B cell (primary cell): ENCODE data around the gene ABCA1. TPM values are rescaled to one million over a fixed set of nuclear protein-coding genes. Genes with fewer than 3 reads are reported as not detected.

Source experiments
- ATAC-seq: fragments of 200-7000 bp; cut with Tn5 transposase; one replicate; pipeline ENCODE4 v1.10.0; 2021; ENCODE audit warnings: low read depth, mild to moderate bottlenecking, moderate number of reproducible peaks, moderate library complexity
- CTCF ChIA-PET: fragments of 350-600 bp; sonication (Branson Sonifier 250); formaldehyde crosslinking; loops from one replicate; lab custom pipeline; 2021; ENCODE audit warnings: antibody characterized with exemption, inconsistent platforms; lab: Charles Lee
- POLR2A ChIA-PET: fragments of 350-600 bp; sonication (Branson Sonifier 250); formaldehyde crosslinking; loops from one replicate; lab custom pipeline; 2021; ENCODE audit warnings: antibody characterized with exemption; lab: Charles Lee
- DNase-seq: peaks from one replicate; pipeline ENCODE4 v3.0.0; 2013
- H2AFZ ChIP-seq: 2 replicates; pipeline ENCODE4 v1.6.1; 2012; ENCODE audit warnings: mild to moderate bottlenecking, low read depth, low read length; ENCODE audit not compliant: insufficient read depth, poor library complexity, severe bottlenecking
- H3K27ac ChIP-seq, 2 donors: 1 replicate in 1 of 2; 2 replicates in 1 of 2; pipeline ENCODE4 v1.5.1; 2012 to 2013; ENCODE audit warnings: low read length in 2 of 2, mild to moderate bottlenecking in 2 of 2, moderate library complexity in 1 of 2
- H3K27me3 ChIP-seq, 4 experiments: fragments of 200-600 bp in 1 of 4; sonication (generic) in 1 of 4; replicated peaks in 1 of 4; 1 replicate in 2 of 4; 2 replicates in 2 of 4; pipeline versions ENCODE4 v1.6.1 to v1.7.0; 2013 to 2016; ENCODE audit warnings: low read length in 3 of 4, mild to moderate bottlenecking in 2 of 4, mixed read lengths in 1 of 4, moderate library complexity in 1 of 4; ENCODE audit not compliant: insufficient read depth in 4 of 4, control insufficient read depth in 3 of 4; ENCODE audit errors: control extremely low read depth in 1 of 4
- H3K36me3 ChIP-seq, 2 experiments: replicated peaks in 1 of 2; 1 replicate in 1 of 2; 2 replicates in 1 of 2; pipeline versions ENCODE4 v1.6.1 to v1.7.1; 2013; ENCODE audit warnings: low read length in 1 of 2; ENCODE audit not compliant: insufficient read depth in 2 of 2, control insufficient read depth in 1 of 2; ENCODE audit errors: control extremely low read depth in 1 of 2, extremely low read depth in 1 of 2
- H3K4me1 ChIP-seq, 2 donors: fragments of 200-600 bp in 1 of 2; sonication (generic) in 1 of 2; 1 replicate in 1 of 2; 2 replicates in 1 of 2; pipeline versions ENCODE4 v1.5.1 to v1.6.1; 2013 to 2017; ENCODE audit warnings: low read length in 2 of 2; ENCODE audit not compliant: control insufficient read depth in 2 of 2, insufficient read depth in 2 of 2
- H3K4me2 ChIP-seq: replicated peaks from 2 replicates; pipeline ENCODE3; 2012; ENCODE audit warnings: mild to moderate bottlenecking, low read depth, low read length; ENCODE audit not compliant: poor library complexity, severe bottlenecking
- H3K4me3 ChIP-seq, 5 experiments: fragments of 200-600 bp in 1 of 5; sonication (generic) in 1 of 5; 1 replicate in 3 of 5; 2 replicates in 2 of 5; pipeline versions ENCODE4 v1.5.1 to v1.7.0; 2011 to 2016; ENCODE audit warnings: low read length in 4 of 5, mild to moderate bottlenecking in 4 of 5, low read depth in 2 of 5, control low read depth in 1 of 5, moderate library complexity in 1 of 5; ENCODE audit not compliant: insufficient read depth in 1 of 5; ENCODE audit errors: control extremely low read depth in 1 of 5, extremely low read depth in 1 of 5
- H3K79me2 ChIP-seq: fragments of 200-600 bp; sonication (generic); one replicate; pipeline ENCODE4 v1.6.0; 2016; ENCODE audit warnings: low read length; ENCODE audit not compliant: control insufficient read depth, insufficient read depth
- H3K9ac ChIP-seq: fragments of 200-600 bp; sonication (generic); 2 replicates; pipeline ENCODE4 v1.6.1; 2017; ENCODE audit warnings: mild to moderate bottlenecking, low read length, moderate library complexity
- H3K9me3 ChIP-seq, 3 donors: one replicate each; pipeline versions ENCODE4 v1.6.1 to v1.7.1; 2013; ENCODE audit warnings: low read length in 2 of 3; ENCODE audit not compliant: control insufficient read depth in 2 of 3, insufficient read depth in 1 of 3; ENCODE audit errors: control extremely low read depth in 1 of 3
- H4K20me1 ChIP-seq: 2 replicates; pipeline ENCODE4 v1.6.0; 2012; ENCODE audit warnings: mild to moderate bottlenecking, low read length; ENCODE audit not compliant: insufficient read depth, control insufficient read depth, poor library complexity, severe bottlenecking
- H3K27ac Mint-ChIP-seq: one replicate; pipeline ENCODE4 v1.8.0; 2021; ENCODE audit warnings: mixed read lengths
- H3K27me3 Mint-ChIP-seq: one replicate; pipeline ENCODE4 v1.8.0; 2021; ENCODE audit warnings: mixed read lengths
- H3K4me1 Mint-ChIP-seq: one replicate; pipeline ENCODE4 v1.8.0; 2021; ENCODE audit warnings: mixed read lengths
- H3K4me3 Mint-ChIP-seq: one replicate; pipeline ENCODE4 v1.8.0; 2021; ENCODE audit warnings: mixed read lengths
- H3K9me3 Mint-ChIP-seq: one replicate; pipeline ENCODE4 v1.8.0; 2022; ENCODE audit warnings: mixed read lengths; ENCODE audit not compliant: insufficient read depth
- CTCF ChIP-seq: fragments of 200-600 bp; IDR thresholded peaks from one replicate; pipeline ENCODE4 v1.8.0; 2022; ENCODE audit warnings: antibody characterized with exemption, mild to moderate bottlenecking
- EZH2 ChIP-seq: IDR thresholded peaks from 2 replicates; pipeline ENCODE4 v1.6.1; 2012; ENCODE audit warnings: borderline replicate concordance, low read depth, mild to moderate bottlenecking, moderate library complexity, low read length; ENCODE audit not compliant: insufficient read depth, poor library complexity, severe bottlenecking
- WGBS: methylation state at CpG from one replicate; pipeline ENCODE4 v1.1.5; 2013; ENCODE audit warnings: missing lambda C conversion rate; ENCODE audit not compliant: insufficient coverage; 5-methylcytosine and 5-hydroxymethylcytosine counted together
- intact Hi-C: fragments of 100-400 bp; cut with micrococcal nuclease; formaldehyde crosslinking; loops from one replicate; pipeline ENCODE4 v1.10.0; 2022
- polyA plus RNA-seq: library from polyadenylated mRNA; depleted of rRNA; stranded (reverse); fragments of >200 nt; gene quantifications from 2 replicates; pipeline ENCODE4 v1.2.3, GENCODE V29; 2012
- total RNA-seq, 2 donors: library from RNA; stranded (reverse); fragments of 120-200 nt in 1 of 2; gene quantifications; 1 replicate in 1 of 2; 2 replicates in 1 of 2; pipeline versions ENCODE4 v1.2.3 to v1.2.4, GENCODE V29; 2013 to 2022

The ABCA1 gene
- total and polyA plus RNA-seq, 2 donors (not counting 1 experiment from before 2014, with no cell fraction given), result 5.2 to 24.0 TPM

GRCh38 chr9:104873489-104873850, 54.5 kb downstream of the ABCA1 start:
- H3K27ac ChIP-seq, result no peak overlapping the region
- no peak overlapping the region for H3K4me2 ChIP-seq
- Mint-ChIP-seq H3K4me1 (peaks cover 24% of the 10 kb centered on the region), H3K9me3 (no peaks in the 10 kb centered on the region), H3K27ac (no peak overlapping the region), H3K4me3 (no peak overlapping the region), H3K27me3 (no peaks in the 10 kb centered on the region)
- intact Hi-C loops, result no loop called here
- peaks cover 7% of the 10 kb centered on the region for H3K79me2 ChIP-seq
- ATAC-seq, result no peak
- ChIA-PET POLR2A (no interaction called here), CTCF (interaction anchor here (1.4 to 3.0 kb wide), 2 partner anchors 10 to 48 kb away, joined by 3 to 12 read pairs; no protein-coding TSS in a partner anchor)
- peaks cover 2 to 45% of the 10 kb centered on the region in 2 experiments for H3K36me3 ChIP-seq
- H3K27me3 ChIP-seq, result no peaks in the 10 kb centered on the region
- H3K4me3 ChIP-seq, result no peak overlapping the region
- H2AFZ ChIP-seq, result no peak overlapping the region
- H3K9ac ChIP-seq, result no peak overlapping the region
- TF ChIP-seq EZH2, result no peak
- TF ChIP-seq CTCF, result no peak
- H3K4me1 ChIP-seq, result peaks cover 14 to 20% of the 10 kb centered on the region in 2 donors
- H4K20me1 ChIP-seq, result peaks cover 30% of the 10 kb centered on the region
- WGBS, result 80% methylated on average over 1 of the region's 3 CpGs
- no peaks in the 10 kb centered on the region for H3K9me3 ChIP-seq
- DNase-seq, result no peak

- no peak for TF ChIP-seq EZH2
- no peak for TF ChIP-seq CTCF
- Mint-ChIP-seq H3K27ac (no peak overlapping the region), H3K4me1 (peaks cover 30% of the 10 kb centered on the region), H3K9me3 (no peaks in the 10 kb centered on the region), H3K4me3 (no peak overlapping the region), H3K27me3 (no peaks in the 10 kb centered on the region)
- Histone ChIP-seq H3K4me2 (no peak overlapping the region), H3K27me3 (no peaks in the 10 kb centered on the region), H3K9me3 (no peaks in the 10 kb centered on the region), H3K9ac (no peak overlapping the region), H3K4me1 (peaks cover 17 to 26% of the 10 kb centered on the region in 2 donors), H2AFZ (no peak overlapping the region), H4K20me1 (peaks cover 32% of the 10 kb centered on the region), H3K36me3 (peaks cover 2 to 45% of the 10 kb centered on the region in 2 experiments), H3K27ac (no peak overlapping the region), H3K79me2 (peaks cover 7% of the 10 kb centered on the region), H3K4me3 (no peak overlapping the region)
- 100% methylated on average over 1 of the region's 6 CpGs for WGBS
- no peak for ATAC-seq
- ChIA-PET CTCF (interaction anchor here (1.4 to 3.0 kb wide), 2 partner anchors 9 to 49 kb away, joined by 3 to 12 read pairs; no protein-coding TSS in a partner anchor), POLR2A (no interaction called here)
- DNase-seq, result no peak
- intact Hi-C loops, result no loop called here
Observed at GRCh38 chr9:104872656-104873488, 55.1 kb downstream of the ABCA1 start.
